H9 (cell line): ENCODE measurements around the gene TPD52L2. TPM values are rescaled to one million over a fixed set of nuclear protein-coding genes. Genes with fewer than 3 reads are reported as not detected.

Experiments
- DNase-seq: peaks from one replicate; pipeline ENCODE4 v3.0.0-alpha.2; 2017
- H2AFZ ChIP-seq: one replicate; pipeline ENCODE4 v1.6.1; 2013; ENCODE audit warnings: mild to moderate bottlenecking, low read length, control low read depth, moderate library complexity
- H2AK5ac ChIP-seq: 2 replicates; pipeline ENCODE4 v1.6.1; 2013; ENCODE audit warnings: low read length, control low read depth, mixed read lengths; ENCODE audit not compliant: insufficient read length
- H2BK120ac ChIP-seq: one replicate; pipeline ENCODE4 v1.6.1; 2013; ENCODE audit warnings: low read depth, mild to moderate bottlenecking, low read length, control low read depth, inconsistent platforms; ENCODE audit not compliant: poor library complexity, severe bottlenecking
- H2BK12ac ChIP-seq: 2 replicates; pipeline ENCODE4 v1.6.1; 2013; ENCODE audit warnings: low read length, control low read depth, mixed read lengths, low read depth; ENCODE audit not compliant: insufficient read length
- H2BK15ac ChIP-seq: 2 replicates; pipeline ENCODE4 v1.6.1; 2013; ENCODE audit warnings: low read depth, low read length, control low read depth
- H2BK20ac ChIP-seq: one replicate; pipeline ENCODE4 v1.6.1; 2013; ENCODE audit warnings: low read depth, mild to moderate bottlenecking, low read length, control low read depth, inconsistent platforms; ENCODE audit not compliant: poor library complexity, severe bottlenecking
- H2BK5ac ChIP-seq: 2 replicates; pipeline ENCODE4 v1.6.1; 2013; ENCODE audit warnings: low read length, control low read depth, mixed read lengths; ENCODE audit not compliant: insufficient read length
- H3K14ac ChIP-seq: 2 replicates; pipeline ENCODE4 v1.6.1; 2013; ENCODE audit warnings: low read length, control low read depth; ENCODE audit not compliant: insufficient read depth
- H3K18ac ChIP-seq: 2 replicates; pipeline ENCODE4 v1.6.1; 2013; ENCODE audit warnings: low read depth, mild to moderate bottlenecking, mixed read lengths, low read length, control low read depth; ENCODE audit not compliant: insufficient read length
- H3K23ac ChIP-seq: 2 replicates; pipeline ENCODE4 v1.6.1; 2013; ENCODE audit warnings: low read length, control low read depth, mixed read lengths, low read depth; ENCODE audit not compliant: insufficient read length
- H3K23me2 ChIP-seq: 2 replicates; pipeline ENCODE4 v1.6.1; 2013; ENCODE audit warnings: low read depth, mild to moderate bottlenecking, mixed read lengths, low read length, control low read depth; ENCODE audit not compliant: insufficient read length, poor library complexity, severe bottlenecking
- H3K27ac ChIP-seq: 2 replicates; pipeline ENCODE4 v1.5.1; 2013; ENCODE audit warnings: low read length, control low read depth, mixed read lengths, low read depth; ENCODE audit not compliant: insufficient read length
- H3K27me3 ChIP-seq: 2 replicates; pipeline ENCODE4 v1.6.1; 2013; ENCODE audit warnings: low read length, control low read depth, inconsistent platforms; ENCODE audit not compliant: insufficient read depth
- H3K4ac ChIP-seq: 2 replicates; pipeline ENCODE4 v1.6.1; 2013; ENCODE audit warnings: low read depth, mild to moderate bottlenecking, control low read depth, inconsistent platforms, low read length, moderate library complexity
- H3K4me1 ChIP-seq: 2 replicates; pipeline ENCODE4 v1.6.1; 2013; ENCODE audit warnings: low read length, control low read depth, inconsistent platforms; ENCODE audit not compliant: insufficient read depth
- H3K4me2 ChIP-seq: 2 replicates; pipeline ENCODE4 v1.6.1; 2013; ENCODE audit warnings: low read length, control low read depth, mixed read lengths; ENCODE audit not compliant: insufficient read length, insufficient read depth
- H3K56ac ChIP-seq: 2 replicates; pipeline ENCODE4 v1.6.1; 2013; ENCODE audit warnings: low read depth, mild to moderate bottlenecking, mixed read lengths, low read length, control low read depth; ENCODE audit not compliant: insufficient read length
- H3K79me1 ChIP-seq: 2 replicates; pipeline ENCODE4 v1.6.1; 2013; ENCODE audit warnings: low read depth, mild to moderate bottlenecking, moderate library complexity, low read length, control low read depth, inconsistent platforms; ENCODE audit not compliant: insufficient read depth, poor library complexity, severe bottlenecking
- H3K79me2 ChIP-seq: 2 replicates; pipeline ENCODE4 v1.6.1; 2013; ENCODE audit warnings: low read length, control low read depth, inconsistent platforms; ENCODE audit not compliant: insufficient read depth
- H3K9ac ChIP-seq: 2 replicates; pipeline ENCODE4 v1.6.1; 2013; ENCODE audit warnings: low read length, control low read depth, mixed read lengths; ENCODE audit not compliant: insufficient read length; ENCODE audit errors: extremely low read depth
- H3K9me3 ChIP-seq: one replicate; pipeline ENCODE4 v1.6.1; 2013; ENCODE audit warnings: low read depth, low read length, inconsistent platforms; ENCODE audit not compliant: control insufficient read depth
- H3T11ph ChIP-seq: one replicate; pipeline ENCODE4 v1.6.1; 2013; ENCODE audit warnings: mild to moderate bottlenecking, low read length, control low read depth, inconsistent platforms
- H4K20me1 ChIP-seq: one replicate; pipeline ENCODE4 v1.6.1; 2013; ENCODE audit not compliant: control insufficient read depth, insufficient read length, insufficient read depth
- H4K5ac ChIP-seq: 2 replicates; pipeline ENCODE4 v1.6.1; 2013; ENCODE audit warnings: low read depth, mild to moderate bottlenecking, mixed read lengths, low read length, control low read depth; ENCODE audit not compliant: insufficient read length
- H4K8ac ChIP-seq: replicated peaks from 2 replicates; pipeline ENCODE4 v1.6.1; 2013; ENCODE audit warnings: low read length, control low read depth, mixed read lengths, low read depth; ENCODE audit not compliant: insufficient read length
- H4K91ac ChIP-seq: 2 replicates; pipeline ENCODE4 v1.6.1; 2013; ENCODE audit warnings: low read depth, mild to moderate bottlenecking, moderate library complexity, mixed read lengths, low read length, control low read depth; ENCODE audit not compliant: insufficient read length
- H3K27ac Mint-ChIP-seq, 3 experiments: 2 replicates in 2 of 3; 3 replicates in 1 of 3; pipeline ENCODE4 v1.8.0; 2020 to 2021; ENCODE audit warnings: mixed read lengths in 3 of 3, mild to moderate bottlenecking in 1 of 3, moderate library complexity in 1 of 3
- H3K27me3 Mint-ChIP-seq: 2 replicates; pipeline ENCODE4 v1.8.0; 2021; ENCODE audit warnings: low read depth, mild to moderate bottlenecking, moderate library complexity, mixed read lengths
- H3K36me3 Mint-ChIP-seq, 3 experiments: 2 replicates in 2 of 3; 3 replicates in 1 of 3; pipeline ENCODE4 v1.8.0; 2020 to 2021; ENCODE audit warnings: low read depth in 3 of 3, mixed read lengths in 3 of 3; ENCODE audit not compliant: insufficient read depth in 1 of 3
- H3K4me1 Mint-ChIP-seq, 2 experiments: 2 replicates each; pipeline ENCODE4 v1.8.0; 2020; ENCODE audit warnings: mixed read lengths in 2 of 2
- H3K4me3 Mint-ChIP-seq, 2 experiments: 2 replicates in 1 of 2; 3 replicates in 1 of 2; pipeline ENCODE4 v1.8.0; 2020 to 2021; ENCODE audit warnings: mild to moderate bottlenecking in 2 of 2, mixed read lengths in 2 of 2, moderate library complexity in 1 of 2
- H3K9me3 Mint-ChIP-seq, 2 experiments: 2 replicates in 1 of 2; 3 replicates in 1 of 2; pipeline ENCODE4 v1.8.0; 2020; ENCODE audit warnings: mild to moderate bottlenecking in 2 of 2, mixed read lengths in 2 of 2, moderate library complexity in 1 of 2
- WGBS: extraction: QIAGEN DNeasy Blood & Tissue Kit; methylation state at CpG from one replicate; pipeline ENCODE4 v1.1.7; 2013; ENCODE audit warnings: missing lambda C conversion rate, low lambda C conversion rate, mixed read lengths; ENCODE audit not compliant: insufficient read length; ENCODE audit errors: extremely low coverage; 5-methylcytosine and 5-hydroxymethylcytosine counted together
- total RNA-seq: library from RNA; stranded (reverse); gene quantifications from 2 replicates; pipeline ENCODE4 v1.2.1, GENCODE V29; 2021
- TF ChIP-seq, protein P1 (sequence below): fragments of 200-600 bp; sonication (generic); conservative IDR thresholded peaks from 3 replicates; pipeline ENCODE4 v1.8.0; 2021; ENCODE audit warnings: antibody characterized with exemption, mild to moderate bottlenecking

TPD52L2 gene
- total RNA-seq, 1 experiment from 2014 or later: 94.1 TPM

DNA sequence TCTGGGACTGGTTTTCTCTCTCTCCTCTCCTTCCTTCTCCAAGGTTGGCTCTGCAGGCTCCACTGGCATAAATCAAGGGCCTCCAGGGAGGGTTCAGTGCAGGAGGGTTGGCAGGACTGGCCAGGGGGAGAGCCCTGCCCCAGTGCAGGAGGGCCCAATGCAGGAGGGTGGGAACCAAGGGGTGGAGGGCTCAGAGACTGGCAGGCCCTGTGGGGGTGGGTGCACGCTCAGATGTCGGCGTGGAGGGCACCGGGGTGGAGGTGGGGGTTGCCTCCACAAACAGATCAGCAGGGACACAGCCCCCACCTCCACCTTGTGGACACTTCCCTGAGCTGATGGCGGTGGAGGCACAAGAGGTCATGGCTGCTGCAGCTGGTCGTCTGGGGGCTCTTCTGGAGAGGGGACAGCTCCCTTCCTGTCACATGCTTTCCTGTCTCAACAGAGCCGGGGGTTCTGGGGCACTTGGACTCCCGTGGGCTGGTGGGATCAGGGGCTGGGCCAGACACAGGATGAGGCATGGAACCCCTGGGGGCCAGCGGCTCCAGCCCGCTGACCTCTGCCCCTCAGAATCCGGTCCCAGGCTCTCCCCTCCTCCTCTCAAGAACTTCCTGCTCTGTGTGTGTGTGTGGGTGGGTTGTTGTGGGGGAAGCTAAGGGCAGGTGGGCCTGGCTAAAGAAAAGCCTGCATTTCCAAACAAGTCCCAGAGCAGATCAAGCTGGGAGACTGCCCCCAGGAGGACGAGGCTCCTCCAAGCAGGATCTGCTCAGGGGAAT is 6.5 kb upstream of the TPD52L2 start:
- Mint-ChIP-seq H3K27me3 (peaks cover 2% of the 10 kb centered on the region; the same call in 1 of the 2 replicates), H3K27ac (peak overlapping the region; percentile 62 to 93 (median 87); a peak in 5 of 7 replicates), H3K4me1 (peaks cover 26 to 42% of the 10 kb centered on the region in 2 experiments), H3K9me3 (0 out of 5 replicates have a peak, but pooled peaks cover 0 to under 1% of the 10 kb centered on the region in 2 experiments), H3K36me3 (peaks cover 0 to 14% (median 9%) of the 10 kb centered on the region in 3 experiments; a peak in 5 of 7 replicates), H3K4me3 (peak overlapping the region; percentile 39 to 58; a peak in 3 of 5 replicates)
- no peak overlapping the region for H2BK12ac ChIP-seq
- no peak overlapping the region for H3K56ac ChIP-seq
- H3K23ac ChIP-seq: no peak overlapping the region
- no peak overlapping the region for H4K91ac ChIP-seq
- H3K9ac ChIP-seq: no peak overlapping the region
- TF ChIP-seq, protein P1, sequence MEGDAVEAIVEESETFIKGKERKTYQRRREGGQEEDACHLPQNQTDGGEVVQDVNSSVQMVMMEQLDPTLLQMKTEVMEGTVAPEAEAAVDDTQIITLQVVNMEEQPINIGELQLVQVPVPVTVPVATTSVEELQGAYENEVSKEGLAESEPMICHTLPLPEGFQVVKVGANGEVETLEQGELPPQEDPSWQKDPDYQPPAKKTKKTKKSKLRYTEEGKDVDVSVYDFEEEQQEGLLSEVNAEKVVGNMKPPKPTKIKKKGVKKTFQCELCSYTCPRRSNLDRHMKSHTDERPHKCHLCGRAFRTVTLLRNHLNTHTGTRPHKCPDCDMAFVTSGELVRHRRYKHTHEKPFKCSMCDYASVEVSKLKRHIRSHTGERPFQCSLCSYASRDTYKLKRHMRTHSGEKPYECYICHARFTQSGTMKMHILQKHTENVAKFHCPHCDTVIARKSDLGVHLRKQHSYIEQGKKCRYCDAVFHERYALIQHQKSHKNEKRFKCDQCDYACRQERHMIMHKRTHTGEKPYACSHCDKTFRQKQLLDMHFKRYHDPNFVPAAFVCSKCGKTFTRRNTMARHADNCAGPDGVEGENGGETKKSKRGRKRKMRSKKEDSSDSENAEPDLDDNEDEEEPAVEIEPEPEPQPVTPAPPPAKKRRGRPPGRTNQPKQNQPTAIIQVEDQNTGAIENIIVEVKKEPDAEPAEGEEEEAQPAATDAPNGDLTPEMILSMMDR: peak; percentile 55; the same call in 2 of the 3 replicates
- H3K27ac ChIP-seq: no peak overlapping the region
- no peak overlapping the region for H2BK5ac ChIP-seq
- WGBS: no CpG with 5 or more reads among the region's 12 CpGs
- H4K8ac ChIP-seq: no peak overlapping the region
- no peak overlapping the region for H3K18ac ChIP-seq
- no peak overlapping the region for H2BK15ac ChIP-seq
- H2AFZ ChIP-seq: no peak overlapping the region
- no peak overlapping the region for H3K4ac ChIP-seq
- H3K79me1 ChIP-seq: no peaks in the 10 kb centered on the region
- H4K20me1 ChIP-seq: no peaks in the 10 kb centered on the region
- no peaks in the 10 kb centered on the region for H3K27me3 ChIP-seq
- no peak overlapping the region for H2AK5ac ChIP-seq
- H3T11ph ChIP-seq: no peak overlapping the region
- H3K14ac ChIP-seq: 0 out of 2 replicates have a peak overlapping the region, but pooled peaks have one; percentile 4
- H2BK120ac ChIP-seq: no peak overlapping the region
- peak; percentile 66 for DNase-seq
- H3K79me2 ChIP-seq: no peaks in the 10 kb centered on the region
- no peak overlapping the region for H3K4me2 ChIP-seq
- peaks cover 2% of the 10 kb centered on the region; the same call in 1 of the 2 replicates for H3K4me1 ChIP-seq
- no peak overlapping the region for H4K5ac ChIP-seq
- no peaks in the 10 kb centered on the region for H3K9me3 ChIP-seq
- H2BK20ac ChIP-seq: no peak overlapping the region
- H3K23me2 ChIP-seq: no peaks in the 10 kb centered on the region
